OCI-LY1 (cell line): ENCODE data around the gene PHLPP1.

Experiments
- H2AFZ ChIP-seq: fragments of 200-600 bp; sonication (generic), shearing (Covaris generic); 2 replicates; pipeline ENCODE4 v1.6.0; 2014; ENCODE audit warnings: antibody characterized with exemption, mild to moderate bottlenecking, low read length
- H3F3A ChIP-seq: fragments of 200-600 bp; sonication (generic), shearing (Covaris generic); 2 replicates; pipeline ENCODE4 v1.6.0; 2014; ENCODE audit warnings: mild to moderate bottlenecking, antibody characterized with exemption, low read length, moderate library complexity; ENCODE audit not compliant: insufficient read depth
- H3K27ac ChIP-seq: fragments of 200-600 bp; sonication (generic); 2 replicates; pipeline ENCODE4 v1.5.1; 2014; ENCODE audit warnings: low read length, mixed run types, mild to moderate bottlenecking, low read depth; ENCODE audit not compliant: poor library complexity, severe bottlenecking
- H3K27me3 ChIP-seq: fragments of 200-600 bp; sonication (generic); 2 replicates; pipeline ENCODE4 v1.6.0; 2014; ENCODE audit warnings: antibody characterized with exemption, mild to moderate bottlenecking, low read length, moderate library complexity; ENCODE audit not compliant: insufficient read depth
- H3K36me3 ChIP-seq: fragments of 200-600 bp; sonication (generic); 2 replicates; pipeline ENCODE4 v1.6.1; 2014; ENCODE audit warnings: mild to moderate bottlenecking, antibody characterized with exemption, low read length, moderate library complexity, mixed read lengths; ENCODE audit not compliant: insufficient read depth
- H3K4me1 ChIP-seq: fragments of 200-600 bp; sonication (generic); 2 replicates; pipeline ENCODE4 v1.5.1; 2014; ENCODE audit warnings: mild to moderate bottlenecking, low read length, moderate library complexity; ENCODE audit not compliant: insufficient read depth, severe bottlenecking
- H3K4me2 ChIP-seq: fragments of 200-600 bp; sonication (generic), shearing (Covaris generic); 2 replicates; pipeline ENCODE4 v1.6.1; 2014; ENCODE audit warnings: low read length
- H3K4me3 ChIP-seq: fragments of 200-600 bp; sonication (generic); 2 replicates; pipeline ENCODE4 v1.5.1; 2014; ENCODE audit warnings: low read length, low read depth, mild to moderate bottlenecking, mixed read lengths; ENCODE audit not compliant: poor library complexity, severe bottlenecking
- H3K79me2 ChIP-seq: fragments of 200-600 bp; shearing (Covaris generic); 2 replicates; pipeline ENCODE4 v1.6.1; 2016; ENCODE audit warnings: mixed run types, low read length, mixed read lengths; ENCODE audit not compliant: insufficient read depth
- H3K9ac ChIP-seq: fragments of 200-600 bp; sonication (generic), shearing (Covaris generic); 2 replicates; pipeline ENCODE4 v1.6.1; 2014; ENCODE audit warnings: mild to moderate bottlenecking, low read length, mixed read lengths
- H3K9me2 ChIP-seq: fragments of 200-600 bp; sonication (generic), shearing (Covaris generic); 2 replicates; pipeline ENCODE4 v1.6.1; 2014; ENCODE audit warnings: low read depth, mild to moderate bottlenecking, low read length, mixed read lengths
- H3K9me3 ChIP-seq: fragments of 200-600 bp; shearing (Covaris generic); 2 replicates; pipeline ENCODE4 v1.6.1; 2014; ENCODE audit warnings: low read length, mixed read lengths
- H4K20me1 ChIP-seq: fragments of 200-600 bp; sonication (generic), shearing (Covaris generic); 2 replicates; pipeline ENCODE4 v1.6.0; 2016; ENCODE audit warnings: mild to moderate bottlenecking, low read length; ENCODE audit not compliant: insufficient read depth
- EZH2 ChIP-seq: fragments of 200-600 bp; sonication (generic), shearing (Covaris generic); IDR thresholded peaks from 2 replicates; pipeline ENCODE4 v1.8.0; 2017; ENCODE audit warnings: borderline replicate concordance, mixed run types, mild to moderate bottlenecking, antibody characterized with exemption, low read length, moderate library complexity, mixed read lengths
- TF ChIP-seq, protein P1 (sequence below): fragments of 200-600 bp; sonication (generic), shearing (Covaris generic); IDR thresholded peaks from 2 replicates; pipeline ENCODE4 v1.5.1; 2017; ENCODE audit warnings: mild to moderate bottlenecking, antibody characterized with exemption, low read length, moderate library complexity, mixed read lengths

Gene PHLPP1

DNA sequence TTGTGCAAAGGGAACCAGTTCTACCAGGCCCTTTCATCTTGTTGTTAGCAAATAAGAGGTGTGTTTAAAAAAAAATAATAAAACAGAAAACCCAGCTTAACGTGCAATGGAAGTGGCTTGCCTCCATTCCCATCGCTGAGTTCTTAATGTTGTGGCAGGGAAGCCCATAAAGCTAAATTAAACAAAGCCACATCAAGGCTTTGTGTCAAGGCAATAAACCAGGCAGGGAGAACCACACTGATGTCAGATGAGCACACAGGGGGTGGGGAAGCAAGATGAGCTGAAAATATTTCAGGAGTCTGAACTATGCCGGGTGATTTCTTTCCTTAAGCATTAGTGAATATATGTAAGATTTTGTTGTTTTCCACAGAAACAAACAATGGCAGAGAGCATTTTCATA lies 73.5 kb downstream of the PHLPP1 start:
- Histone ChIP-seq H3K4me3 (no peak overlapping the region), H3K27me3 (no peaks in the 10 kb centered on the region), H2AFZ (no peak overlapping the region), H3F3A (no peaks in the 10 kb centered on the region), H3K4me1 (peaks cover 14% of the 10 kb centered on the region), H3K4me2 (no peak overlapping the region), H3K9me2 (no peaks in the 10 kb centered on the region), H3K27ac (no peak overlapping the region), H3K79me2 (no peaks in the 10 kb centered on the region), H3K9ac (no peak overlapping the region), H3K36me3 (no peaks in the 10 kb centered on the region), H3K9me3 (no peaks in the 10 kb centered on the region), H4K20me1 (no peaks in the 10 kb centered on the region)
- TF ChIP-seq EZH2, result no peak
- TF ChIP-seq, protein P1, sequence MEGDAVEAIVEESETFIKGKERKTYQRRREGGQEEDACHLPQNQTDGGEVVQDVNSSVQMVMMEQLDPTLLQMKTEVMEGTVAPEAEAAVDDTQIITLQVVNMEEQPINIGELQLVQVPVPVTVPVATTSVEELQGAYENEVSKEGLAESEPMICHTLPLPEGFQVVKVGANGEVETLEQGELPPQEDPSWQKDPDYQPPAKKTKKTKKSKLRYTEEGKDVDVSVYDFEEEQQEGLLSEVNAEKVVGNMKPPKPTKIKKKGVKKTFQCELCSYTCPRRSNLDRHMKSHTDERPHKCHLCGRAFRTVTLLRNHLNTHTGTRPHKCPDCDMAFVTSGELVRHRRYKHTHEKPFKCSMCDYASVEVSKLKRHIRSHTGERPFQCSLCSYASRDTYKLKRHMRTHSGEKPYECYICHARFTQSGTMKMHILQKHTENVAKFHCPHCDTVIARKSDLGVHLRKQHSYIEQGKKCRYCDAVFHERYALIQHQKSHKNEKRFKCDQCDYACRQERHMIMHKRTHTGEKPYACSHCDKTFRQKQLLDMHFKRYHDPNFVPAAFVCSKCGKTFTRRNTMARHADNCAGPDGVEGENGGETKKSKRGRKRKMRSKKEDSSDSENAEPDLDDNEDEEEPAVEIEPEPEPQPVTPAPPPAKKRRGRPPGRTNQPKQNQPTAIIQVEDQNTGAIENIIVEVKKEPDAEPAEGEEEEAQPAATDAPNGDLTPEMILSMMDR, result no peak

DNA sequence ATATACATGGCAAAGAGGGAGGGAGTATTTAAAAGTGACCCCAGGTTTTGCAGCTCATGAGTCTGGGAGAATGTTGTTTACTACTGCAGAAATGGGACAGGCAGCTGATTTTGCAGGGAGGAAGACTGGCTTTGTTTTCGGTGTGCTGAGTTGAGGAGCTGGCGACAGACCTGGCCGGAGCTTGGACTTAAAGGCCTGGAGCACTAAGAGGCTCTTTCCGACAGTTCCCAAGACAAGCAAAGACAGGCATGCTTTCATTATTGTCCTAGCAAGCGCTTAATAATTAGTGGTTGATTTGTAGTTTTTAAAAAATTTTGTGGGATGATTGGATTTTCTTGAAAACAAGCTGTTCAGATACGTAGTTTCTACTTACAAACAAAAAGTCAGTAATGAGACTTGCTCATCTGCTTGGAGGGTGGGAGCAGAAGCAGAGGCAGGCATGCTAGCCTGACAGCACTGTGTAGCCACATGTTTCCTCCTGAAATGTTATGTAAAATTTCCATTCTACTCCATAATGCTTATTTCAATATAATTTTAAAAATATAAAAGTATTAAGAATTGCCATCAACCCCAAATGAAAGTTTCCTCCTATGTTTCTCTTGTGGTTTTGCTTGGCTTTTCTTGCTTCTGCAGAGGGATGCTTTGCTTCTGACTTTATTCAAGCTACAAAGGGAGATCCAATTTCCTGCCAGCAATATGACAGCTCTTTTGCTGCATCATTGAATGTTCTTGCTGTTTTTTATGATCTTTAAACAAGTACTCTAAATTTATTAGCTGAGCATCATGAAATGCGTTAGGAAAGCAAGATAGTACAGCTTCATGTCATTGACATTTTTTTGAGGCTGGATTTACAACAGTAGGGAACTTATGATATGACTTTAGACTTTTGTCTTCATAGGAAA lies 75.8 kb downstream of the PHLPP1 start:
- no peak overlapping the region for H3K4me2 ChIP-seq
- no peaks in the 10 kb centered on the region for H3K9me3 ChIP-seq
- H3K79me2 ChIP-seq, result no peaks in the 10 kb centered on the region
- no peak overlapping the region for H3K9ac ChIP-seq
- TF ChIP-seq EZH2, result no peak
- TF ChIP-seq, protein P1, result no peak
- H2AFZ ChIP-seq, result no peak overlapping the region
- no peaks in the 10 kb centered on the region for H4K20me1 ChIP-seq
- no peaks in the 10 kb centered on the region for H3K27me3 ChIP-seq
- no peaks in the 10 kb centered on the region for H3K9me2 ChIP-seq
- H3F3A ChIP-seq, result no peaks in the 10 kb centered on the region
- no peaks in the 10 kb centered on the region for H3K36me3 ChIP-seq
- H3K4me3 ChIP-seq, result no peak overlapping the region
- no peak overlapping the region for H3K27ac ChIP-seq
- H3K4me1 ChIP-seq, result no peaks in the 10 kb centered on the region

GRCh38 chr18:62792016-62792415 lies 76.7 kb downstream of the PHLPP1 start:
- TF ChIP-seq EZH2, result no peak
- TF ChIP-seq, protein P1, result no peak
- Histone ChIP-seq H2AFZ (no peak overlapping the region), H3F3A (no peaks in the 10 kb centered on the region), H3K4me2 (no peak overlapping the region), H3K4me1 (no peaks in the 10 kb centered on the region), H3K9me3 (no peaks in the 10 kb centered on the region), H3K27me3 (no peaks in the 10 kb centered on the region), H3K9me2 (no peaks in the 10 kb centered on the region), H3K27ac (no peak overlapping the region), H3K4me3 (no peak overlapping the region), H3K9ac (no peak overlapping the region), H3K36me3 (no peaks in the 10 kb centered on the region), H4K20me1 (no peaks in the 10 kb centered on the region), H3K79me2 (no peaks in the 10 kb centered on the region)
